Measurements from ENCODE around the gene DBNDD1.

- TF ChIP-seq FOS (IDR thresholded peaks at IDR 0.05; ENCODE audit: borderline replicate concordance, insufficient read depth, low read length) (no peak), CTCF (IDR thresholded peaks at IDR 0.05; ENCODE audit: extremely low read depth in 1 of 2, insufficient read depth in 1 of 2, low read depth in 1 of 2, low read length in 2 of 2) (no peak), EZH2 (IDR thresholded peaks at IDR 0.05; ENCODE audit: borderline replicate concordance, low read depth, low read length, severe bottlenecking) (no peak), MAX (IDR thresholded peaks at IDR 0.05; ENCODE audit: insufficient read depth, insufficient read length) (no peak), POLR2A (IDR thresholded peaks at IDR 0.05; ENCODE audit: low read depth, low read length) (no peak), MYC (IDR thresholded peaks at IDR 0.05; ENCODE audit: low read depth, low read length) (no peak), POLR2AphosphoS5 (IDR thresholded peaks at IDR 0.05; ENCODE audit: insufficient read depth, low read depth, low read length) (no peak), JUN (IDR thresholded peaks at IDR 0.05; ENCODE audit: borderline replicate concordance, insufficient read depth, insufficient read length, low read depth) (no peak), GATA2 (IDR thresholded peaks at IDR 0.05; ENCODE audit: insufficient read depth, insufficient read length, low read depth, low read length) (no peak)
Measured at GRCh38 chr16:90008708-90009145, 10.5 kb downstream of the DBNDD1 start.
